Suprapubic skin (tissue), 4 donors: Measurements from ENCODE around the gene BMP10.

Experiments used
- CTCF ChIP-seq, 2 donors: fragments of 200-600 bp in 1 of 2; fragments of 450-650 bp in 1 of 2; sonication (generic) in 1 of 2; IDR thresholded peaks; one replicate each; pipeline ENCODE4 v1.5.1; 2016 to 2019; ENCODE audit warnings: antibody characterized with exemption in 2 of 2, mild to moderate bottlenecking in 1 of 2, moderate library complexity in 1 of 2
- EP300 ChIP-seq: sonication (generic); formaldehyde crosslinking; IDR thresholded peaks from one replicate; pipeline ENCODE4 v1.6.1; 2017; ENCODE audit warnings: antibody characterized with exemption
- POLR2A ChIP-seq, 2 donors: fragments of 450-650 bp; IDR thresholded peaks; one replicate each; pipeline ENCODE4 v1.6.1; 2017; ENCODE audit warnings: antibody characterized with exemption in 2 of 2, mild to moderate bottlenecking in 2 of 2, moderate library complexity in 2 of 2
- POLR2AphosphoS5 ChIP-seq, 3 donors: sonication (generic); formaldehyde crosslinking; IDR thresholded peaks; one replicate each; pipeline ENCODE4 v1.6.1; 2017; ENCODE audit warnings: antibody characterized with exemption in 3 of 3

- no peak for TF ChIP-seq CTCF (IDR thresholded peaks at IDR 0.05)
- TF ChIP-seq POLR2A (IDR thresholded peaks at IDR 0.05) = no peak
- TF ChIP-seq POLR2AphosphoS5 (IDR thresholded peaks at IDR 0.05) = no peak
- no peak for TF ChIP-seq EP300
Observed at GRCh38 chr2:68846091-68846490, 25.1 kb downstream of the BMP10 start.
